Measurements from ENCODE around the gene RAB11A. TPM values are rescaled to one million over a fixed set of nuclear protein-coding genes. Genes with fewer than 3 reads are reported as not detected.
A peak's percentile ranks its signal among the peaks of the same experiment; 100 is the strongest.

RAB11A gene
- total RNA-seq, 1 experiment from 2014 or later = 407 TPM

- Mint-ChIP-seq H3K4me1 (ENCODE audit: low read depth, unreplicated experiment) (peaks cover 8% of the 10 kb centered on the region), H3K27me3 (ENCODE audit: unreplicated experiment) (no peaks in the 10 kb centered on the region), H3K36me3 (ENCODE audit: insufficient read depth, unreplicated experiment) (no peaks in the 10 kb centered on the region), H3K9me3 (ENCODE audit: low read depth, unreplicated experiment) (no peaks in the 10 kb centered on the region), H3K4me3 (ENCODE audit: low read depth, unreplicated experiment) (no peak overlapping the region), H3K27ac (ENCODE audit: unreplicated experiment) (no peak overlapping the region)
- no peak for TF ChIP-seq CTCF (IDR thresholded peaks at IDR 0.05; ENCODE audit: unreplicated experiment)
- intact Hi-C loops (cut with micrococcal nuclease; ENCODE audit: unreplicated experiment) = no loop called here
- no TSS peak for BruUV-seq (replicated peaks)
- CTCF ChIA-PET = interaction anchor here (0.6 kb wide), 1 partner anchor 199 kb away, joined by 4 read pairs; no protein-coding TSS in a partner anchor
- DNase-seq = peak; percentile 36
These were observed 50.8 kb downstream of the RAB11A start for GRCh38 chr15:65920121-65920520.

GRCh38 chr15:65920825-65921309 is 51.6 kb downstream of the RAB11A start:
- CTCF ChIA-PET = no interaction called here
- no peak for DNase-seq
- no TSS peak for BruUV-seq (replicated peaks)
- H3K27ac Mint-ChIP-seq (ENCODE audit: unreplicated experiment) = no peak overlapping the region
- H3K9me3 Mint-ChIP-seq (ENCODE audit: low read depth, unreplicated experiment) = no peaks in the 10 kb centered on the region
- H3K4me1 Mint-ChIP-seq (ENCODE audit: low read depth, unreplicated experiment) = peaks cover 8% of the 10 kb centered on the region
- no peaks in the 10 kb centered on the region for H3K27me3 Mint-ChIP-seq (ENCODE audit: unreplicated experiment)
- no peak for TF ChIP-seq CTCF (IDR thresholded peaks at IDR 0.05; ENCODE audit: unreplicated experiment)
- intact Hi-C loops (cut with micrococcal nuclease; ENCODE audit: unreplicated experiment) = no loop called here
- no peaks in the 10 kb centered on the region for H3K36me3 Mint-ChIP-seq (ENCODE audit: insufficient read depth, unreplicated experiment)
- H3K4me3 Mint-ChIP-seq (ENCODE audit: low read depth, unreplicated experiment) = no peak overlapping the region

GRCh38 chr15:65921780-65922179 is 52.5 kb downstream of the RAB11A start:
- CTCF ChIA-PET = no interaction called here
- intact Hi-C loops (cut with micrococcal nuclease; ENCODE audit: unreplicated experiment) = no loop called here
- no TSS peak for BruUV-seq (replicated peaks)
- Mint-ChIP-seq H3K36me3 (ENCODE audit: insufficient read depth, unreplicated experiment) (no peaks in the 10 kb centered on the region), H3K27me3 (ENCODE audit: unreplicated experiment) (no peaks in the 10 kb centered on the region), H3K27ac (ENCODE audit: unreplicated experiment) (no peak overlapping the region), H3K9me3 (ENCODE audit: low read depth, unreplicated experiment) (no peaks in the 10 kb centered on the region), H3K4me3 (ENCODE audit: low read depth, unreplicated experiment) (no peak overlapping the region), H3K4me1 (ENCODE audit: low read depth, unreplicated experiment) (peaks cover 3% of the 10 kb centered on the region)
- DNase-seq = no peak
- no peak for TF ChIP-seq CTCF (IDR thresholded peaks at IDR 0.05; ENCODE audit: unreplicated experiment)

GRCh38 chr15:65922621-65923020 is 53.3 kb downstream of the RAB11A start:
- intact Hi-C loops (cut with micrococcal nuclease; ENCODE audit: unreplicated experiment) = no loop called here
- DNase-seq = no peak
- BruUV-seq (replicated peaks) = no TSS peak
- Mint-ChIP-seq H3K27ac (ENCODE audit: unreplicated experiment) (no peak overlapping the region), H3K36me3 (ENCODE audit: insufficient read depth, unreplicated experiment) (no peaks in the 10 kb centered on the region), H3K27me3 (ENCODE audit: unreplicated experiment) (no peaks in the 10 kb centered on the region), H3K4me3 (ENCODE audit: low read depth, unreplicated experiment) (no peak overlapping the region), H3K9me3 (ENCODE audit: low read depth, unreplicated experiment) (no peaks in the 10 kb centered on the region), H3K4me1 (ENCODE audit: low read depth, unreplicated experiment) (no peaks in the 10 kb centered on the region)
- CTCF ChIA-PET = no interaction called here
- TF ChIP-seq CTCF (IDR thresholded peaks at IDR 0.05; ENCODE audit: unreplicated experiment) = no peak
